IMR-90 (cell line): ENCODE results near the gene UPK1A. TPM values are rescaled to one million over a fixed set of nuclear protein-coding genes. Genes with fewer than 3 reads are reported as not detected.

ENCODE experiments used
- ATAC-seq: fragments of 200-7000 bp; cut with Tn5 transposase; 2 replicates; pipeline ENCODE4 v1.9.1; 2020; ENCODE audit warnings: low read depth, mild to moderate bottlenecking, moderate library complexity
- BruUV-seq: library from RNA; stranded (reverse); fragments of 400-500 nt; replicated peaks from 2 replicates; lab custom pipeline; 2021; lab: Mats Ljungman, UMichigan
- CTCF ChIA-PET: fragments of 300-600 bp; formaldehyde crosslinking; extraction: SDS; loops from one replicate; lab custom pipeline; 2021; ENCODE audit warnings: antibody characterized with exemption; lab: Yijun Ruan, JAX
- POLR2A ChIA-PET: fragments of 300-600 bp; sonication (Branson Sonifier 250); formaldehyde crosslinking; loops from one replicate; lab custom pipeline; 2022; ENCODE audit warnings: antibody characterized with exemption; ENCODE audit not compliant: unreplicated experiment; lab: Charles Lee
- DNase-seq: peaks from one replicate; pipeline ENCODE4 v3.0.0; 2013
- H2AFZ ChIP-seq: replicated peaks from 2 replicates; pipeline ENCODE3; 2013; ENCODE audit warnings: low read length, mild to moderate bottlenecking; ENCODE audit not compliant: poor library complexity
- H2AK5ac ChIP-seq: 2 replicates; pipeline ENCODE4 v1.6.1; 2013; ENCODE audit warnings: low read depth, low read length, inconsistent platforms
- H2AK9ac ChIP-seq: replicated peaks from 2 replicates; pipeline ENCODE3; 2013; ENCODE audit warnings: mild to moderate bottlenecking, low read depth, low read length, moderate library complexity; ENCODE audit not compliant: poor library complexity
- H2BK120ac ChIP-seq: 2 replicates; pipeline ENCODE4 v1.6.1; 2013; ENCODE audit warnings: low read depth, low read length, inconsistent platforms
- H2BK15ac ChIP-seq: 3 replicates; pipeline ENCODE4 v1.6.1; 2013; ENCODE audit warnings: low read depth, low read length, inconsistent platforms
- H2BK20ac ChIP-seq: 2 replicates; pipeline ENCODE4 v1.6.1; 2013; ENCODE audit warnings: low read depth, mild to moderate bottlenecking, inconsistent platforms, low read length, moderate library complexity
- H2BK5ac ChIP-seq: 2 replicates; pipeline ENCODE4 v1.6.1; 2013; ENCODE audit warnings: mild to moderate bottlenecking, low read depth, low read length, inconsistent platforms; ENCODE audit not compliant: poor library complexity, severe bottlenecking
- H3K14ac ChIP-seq: replicated peaks from 2 replicates; pipeline ENCODE4 v1.6.1; 2013; ENCODE audit warnings: low read depth, low read length, inconsistent platforms
- H3K18ac ChIP-seq: 2 replicates; pipeline ENCODE4 v1.6.1; 2013; ENCODE audit warnings: low read depth, low read length, control low read depth
- H3K23ac ChIP-seq: 2 replicates; pipeline ENCODE4 v1.6.1; 2013; ENCODE audit warnings: low read depth, low read length, inconsistent platforms
- H3K27ac ChIP-seq: 2 replicates; pipeline ENCODE4 v1.5.1; 2013; ENCODE audit warnings: mild to moderate bottlenecking, control low read depth, low read length; ENCODE audit not compliant: insufficient read depth
- H3K27me3 ChIP-seq: 2 replicates; pipeline ENCODE4 v1.6.1; 2013; ENCODE audit warnings: low read length; ENCODE audit not compliant: control insufficient read depth, insufficient read depth
- H3K36me3 ChIP-seq: 2 replicates; pipeline ENCODE4 v1.6.1; 2013; ENCODE audit warnings: low read length, mixed read lengths; ENCODE audit not compliant: control insufficient read depth, insufficient read depth
- H3K4ac ChIP-seq: 2 replicates; pipeline ENCODE4 v1.6.1; 2013; ENCODE audit warnings: low read depth, low read length, inconsistent platforms
- H3K4me1 ChIP-seq: 2 replicates; pipeline ENCODE4 v1.6.1; 2013; ENCODE audit warnings: low read length, mixed read lengths; ENCODE audit not compliant: control insufficient read depth, insufficient read depth
- H3K4me2 ChIP-seq: 2 replicates; pipeline ENCODE4 v1.6.1; 2013; ENCODE audit warnings: low read depth, mild to moderate bottlenecking, control low read depth, low read length, moderate library complexity
- H3K4me3 ChIP-seq: 2 replicates; pipeline ENCODE4 v1.5.1; 2013; ENCODE audit warnings: low read depth, mild to moderate bottlenecking, control low read depth, low read length, moderate library complexity; ENCODE audit not compliant: insufficient read depth
- H3K56ac ChIP-seq: 2 replicates; pipeline ENCODE4 v1.6.1; 2013; ENCODE audit warnings: low read length, inconsistent platforms; ENCODE audit not compliant: insufficient read depth; ENCODE audit errors: extremely low read depth
- H3K79me1 ChIP-seq, 2 experiments: 2 replicates each; pipeline ENCODE4 v1.6.1; 2013; ENCODE audit warnings: low read length in 2 of 2, inconsistent platforms in 1 of 2, low read depth in 1 of 2
- H3K9ac ChIP-seq: 2 replicates; pipeline ENCODE4 v1.6.1; 2013; ENCODE audit warnings: low read depth, low read length, control low read depth
- H3K9me1 ChIP-seq: 2 replicates; pipeline ENCODE4 v1.6.1; 2013; ENCODE audit warnings: low read length, inconsistent platforms; ENCODE audit not compliant: insufficient read depth
- H3K9me3 ChIP-seq: 2 replicates; pipeline ENCODE4 v1.6.1; 2013; ENCODE audit warnings: low read length; ENCODE audit not compliant: control insufficient read depth, insufficient read depth
- H4K20me1 ChIP-seq: 2 replicates; pipeline ENCODE4 v1.6.1; 2013; ENCODE audit warnings: low read length, inconsistent platforms; ENCODE audit not compliant: insufficient read depth
- H4K5ac ChIP-seq: 2 replicates; pipeline ENCODE4 v1.6.1; 2013; ENCODE audit warnings: mild to moderate bottlenecking, low read depth, low read length, control low read depth
- H4K8ac ChIP-seq, 2 experiments: 2 replicates each; pipeline ENCODE4 v1.6.1; 2013; ENCODE audit warnings: low read depth in 2 of 2, low read length in 2 of 2, control low read depth in 1 of 2, inconsistent platforms in 1 of 2
- H4K91ac ChIP-seq: 2 replicates; pipeline ENCODE4 v1.6.1; 2013; ENCODE audit warnings: low read depth, low read length, inconsistent platforms; ENCODE audit not compliant: insufficient read depth
- BHLHE40 ChIP-seq: fragments of 150-350 bp; IDR thresholded peaks from 2 replicates; pipeline ENCODE4 v1.6.1; 2016; ENCODE audit warnings: mild to moderate bottlenecking, low read depth, low read length
- CEBPB ChIP-seq: IDR thresholded peaks from 2 replicates; pipeline ENCODE4 v1.6.1; 2012; ENCODE audit warnings: low read depth, low read length, improper control_type of control experiment
- CHD1 ChIP-seq: IDR thresholded peaks from 2 replicates; pipeline ENCODE4 v1.6.1; 2012; ENCODE audit warnings: low read depth, low read length, improper control_type of control experiment
- FOS ChIP-seq: fragments of 150-350 bp; IDR thresholded peaks from 2 replicates; pipeline ENCODE4 v1.6.1; 2016; ENCODE audit warnings: low read depth, low read length
- MAFK ChIP-seq: IDR thresholded peaks from 2 replicates; pipeline ENCODE4 v1.6.1; 2012; ENCODE audit warnings: low read depth, low read length, improper control_type of control experiment
- MAZ ChIP-seq: IDR thresholded peaks from 2 replicates; pipeline ENCODE4 v1.6.1; 2012; ENCODE audit warnings: low read depth, mild to moderate bottlenecking, low read length, improper control_type of control experiment, moderate library complexity, borderline replicate concordance
- MXI1 ChIP-seq: IDR thresholded peaks from 2 replicates; pipeline ENCODE4 v1.6.1; 2012; ENCODE audit warnings: low read depth, mild to moderate bottlenecking, low read length, moderate library complexity, borderline replicate concordance
- NFE2L2 ChIP-seq: fragments of 150-350 bp; IDR thresholded peaks from 2 replicates; pipeline ENCODE4 v1.6.1; 2016; ENCODE audit warnings: low read depth, mild to moderate bottlenecking, low read length
- POLR2A ChIP-seq: IDR thresholded peaks from 2 replicates; pipeline ENCODE4 v1.6.1; 2012; ENCODE audit warnings: mild to moderate bottlenecking, low read depth, low read length
- RAD21 ChIP-seq: IDR thresholded peaks from 2 replicates; pipeline ENCODE4 v1.6.1; 2012; ENCODE audit warnings: low read length, improper control_type of control experiment
- RCOR1 ChIP-seq: IDR thresholded peaks from 2 replicates; pipeline ENCODE4 v1.6.1; 2012; ENCODE audit warnings: mild to moderate bottlenecking, low read length, improper control_type of control experiment; ENCODE audit not compliant: insufficient replicate concordance
- RFX5 ChIP-seq: IDR thresholded peaks from 2 replicates; pipeline ENCODE4 v1.8.0; 2012; ENCODE audit warnings: low read depth, mild to moderate bottlenecking, low read length, moderate library complexity
- SMC3 ChIP-seq: fragments of 150-350 bp; IDR thresholded peaks from 2 replicates; pipeline ENCODE4 v1.6.1; 2016; ENCODE audit warnings: low read depth, mild to moderate bottlenecking, antibody characterized with exemption, low read length, moderate library complexity
- USF2 ChIP-seq: fragments of 150-350 bp; IDR thresholded peaks from 2 replicates; pipeline ENCODE4 v1.6.1; 2017; ENCODE audit warnings: mild to moderate bottlenecking, antibody characterized with exemption, low read length, low read depth
- WGBS, 2 experiments: methylation state at CpG; one replicate each; pipeline versions ENCODE4 v1.1.5 to v1.1.7; 2013; ENCODE audit warnings: missing lambda C conversion rate in 2 of 2; ENCODE audit not compliant: insufficient read length in 1 of 2; ENCODE audit errors: extremely low coverage in 2 of 2; 5-methylcytosine and 5-hydroxymethylcytosine counted together
- dilution Hi-C: fragments of 300-500 bp; cut with HindIII; formaldehyde crosslinking; loops from one replicate; pipeline ENCODE4 v1.14.3; 2018; ENCODE audit warnings: low sequenced_read_pairs; ENCODE audit not compliant: unreplicated experiment
- in situ Hi-C: fragments of 300-500 bp; cut with MboI; formaldehyde crosslinking; loops from 3 replicates; pipeline ENCODE4 v1.14.3; 2019; ENCODE audit warnings: low sequenced_read_pairs, inconsistent platforms, mixed read lengths
- intact Hi-C: fragments of 100-400 bp; cut with micrococcal nuclease; formaldehyde crosslinking; loops from 2 replicates; pipeline ENCODE4 v1.10.0; 2022
- polyA plus RNA-seq, 3 experiments: library from polyadenylated mRNA; depleted of rRNA; stranded (reverse); fragments of >200 nt; gene quantifications; 2 replicates each; pipeline ENCODE4 v1.2.3, GENCODE V29; 2012; ENCODE audit warnings: low replicate concordance in 1 of 3
- total RNA-seq: library from RNA; depleted of rRNA; stranded (reverse); fragments of >200 nt; gene quantifications from 2 replicates; pipeline ENCODE4 v1.2.3, GENCODE V29; 2012
- TF ChIP-seq, protein P1 (sequence below): conservative IDR thresholded peaks from 2 replicates; pipeline ENCODE4 v1.5.1; 2012; ENCODE audit warnings: mild to moderate bottlenecking, low read depth, low read length, improper control_type of control experiment
- TF ChIP-seq, protein P2 (sequence below): fragments of 150-350 bp; IDR thresholded peaks from 2 replicates; pipeline ENCODE4 v1.6.1; 2016; ENCODE audit warnings: low read depth, mild to moderate bottlenecking, low read length, moderate library complexity, borderline replicate concordance

The UPK1A gene
- total and polyA plus RNA-seq, 2 of the 4 experiments (the other 2 are of a cell fraction), result 0.21 TPM; not detected in 1

- Histone ChIP-seq H3K4me2 (no peak overlapping the region), H2BK20ac (no peak overlapping the region), H3K9me3 (no peaks in the 10 kb centered on the region), H2BK120ac (no peak overlapping the region), H2AK5ac (no peak overlapping the region), H2AFZ (no peak overlapping the region), H3K23ac (no peak overlapping the region), H3K56ac (no peak overlapping the region), H3K4me1 (no peaks in the 10 kb centered on the region), H3K14ac (no peak overlapping the region), H2BK15ac (no peak overlapping the region), H3K4me3 (no peak overlapping the region), H3K9me1 (no peaks in the 10 kb centered on the region), H2AK9ac (no peak overlapping the region), H3K79me1 (no peaks in the 10 kb centered on the region), H3K4ac (no peak overlapping the region), H3K36me3 (peaks cover 6% of the 10 kb centered on the region; the same call in 1 of the 2 replicates), H4K91ac (no peak overlapping the region), H4K20me1 (0 out of 2 replicates have a peak, but pooled peaks cover 3% of the 10 kb centered on the region), H3K9ac (no peak overlapping the region), H4K5ac (no peak overlapping the region), H3K18ac (no peak overlapping the region), H4K8ac (no peak overlapping the region), H3K27me3 (peaks cover 5% of the 10 kb centered on the region; the same call in 1 of the 2 replicates), H2BK5ac (no peak overlapping the region), H3K27ac (no peak overlapping the region)
- in situ Hi-C loops (no loop called here), dilution Hi-C loops (no loop called here), intact Hi-C loops (no loop called here)
- DNase-seq, result no peak
- BruUV-seq, result no TSS peak
- POLR2A ChIA-PET, result no interaction called here
- no peak for ATAC-seq
- WGBS, 2 experiments, result 40% methylated on average over 2 of the region's 4 CpGs; no CpG with 5 or more reads in 1 of the 2 experiments
- CTCF ChIA-PET, result interaction anchor here (0.6 kb wide), 1 partner anchor 1545 kb away, joined by 3 read pairs; no protein-coding TSS in a partner anchor
- no peak for TF ChIP-seq FOS
- TF ChIP-seq CEBPB, result no peak
- TF ChIP-seq BHLHE40, result no peak
- no peak for TF ChIP-seq USF2
- TF ChIP-seq POLR2A, result no peak
- no peak for TF ChIP-seq RCOR1
- TF ChIP-seq CHD1, result no peak
- TF ChIP-seq, protein P1, sequence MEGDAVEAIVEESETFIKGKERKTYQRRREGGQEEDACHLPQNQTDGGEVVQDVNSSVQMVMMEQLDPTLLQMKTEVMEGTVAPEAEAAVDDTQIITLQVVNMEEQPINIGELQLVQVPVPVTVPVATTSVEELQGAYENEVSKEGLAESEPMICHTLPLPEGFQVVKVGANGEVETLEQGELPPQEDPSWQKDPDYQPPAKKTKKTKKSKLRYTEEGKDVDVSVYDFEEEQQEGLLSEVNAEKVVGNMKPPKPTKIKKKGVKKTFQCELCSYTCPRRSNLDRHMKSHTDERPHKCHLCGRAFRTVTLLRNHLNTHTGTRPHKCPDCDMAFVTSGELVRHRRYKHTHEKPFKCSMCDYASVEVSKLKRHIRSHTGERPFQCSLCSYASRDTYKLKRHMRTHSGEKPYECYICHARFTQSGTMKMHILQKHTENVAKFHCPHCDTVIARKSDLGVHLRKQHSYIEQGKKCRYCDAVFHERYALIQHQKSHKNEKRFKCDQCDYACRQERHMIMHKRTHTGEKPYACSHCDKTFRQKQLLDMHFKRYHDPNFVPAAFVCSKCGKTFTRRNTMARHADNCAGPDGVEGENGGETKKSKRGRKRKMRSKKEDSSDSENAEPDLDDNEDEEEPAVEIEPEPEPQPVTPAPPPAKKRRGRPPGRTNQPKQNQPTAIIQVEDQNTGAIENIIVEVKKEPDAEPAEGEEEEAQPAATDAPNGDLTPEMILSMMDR, result no peak
- TF ChIP-seq MAZ, result no peak
- TF ChIP-seq MXI1, result no peak
- no peak for TF ChIP-seq RAD21
- TF ChIP-seq MAFK, result no peak
- TF ChIP-seq, protein P2, sequence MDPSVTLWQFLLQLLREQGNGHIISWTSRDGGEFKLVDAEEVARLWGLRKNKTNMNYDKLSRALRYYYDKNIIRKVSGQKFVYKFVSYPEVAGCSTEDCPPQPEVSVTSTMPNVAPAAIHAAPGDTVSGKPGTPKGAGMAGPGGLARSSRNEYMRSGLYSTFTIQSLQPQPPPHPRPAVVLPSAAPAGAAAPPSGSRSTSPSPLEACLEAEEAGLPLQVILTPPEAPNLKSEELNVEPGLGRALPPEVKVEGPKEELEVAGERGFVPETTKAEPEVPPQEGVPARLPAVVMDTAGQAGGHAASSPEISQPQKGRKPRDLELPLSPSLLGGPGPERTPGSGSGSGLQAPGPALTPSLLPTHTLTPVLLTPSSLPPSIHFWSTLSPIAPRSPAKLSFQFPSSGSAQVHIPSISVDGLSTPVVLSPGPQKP, result no peak
- TF ChIP-seq RFX5, result no peak
- no peak for TF ChIP-seq NFE2L2
- TF ChIP-seq SMC3, result no peak
Measured at GRCh38 chr19:35669974-35670373, 3.7 kb downstream of the UPK1A start.
